ENCODE data around the gene ARHGAP15. TPM values are rescaled to one million over a fixed set of nuclear protein-coding genes. Genes with fewer than 3 reads are reported as not detected.

The ARHGAP15 gene
- total and polyA plus RNA-seq, 2 experiments from 2014 or later, result 0.26 TPM; not detected in 1

DNA sequence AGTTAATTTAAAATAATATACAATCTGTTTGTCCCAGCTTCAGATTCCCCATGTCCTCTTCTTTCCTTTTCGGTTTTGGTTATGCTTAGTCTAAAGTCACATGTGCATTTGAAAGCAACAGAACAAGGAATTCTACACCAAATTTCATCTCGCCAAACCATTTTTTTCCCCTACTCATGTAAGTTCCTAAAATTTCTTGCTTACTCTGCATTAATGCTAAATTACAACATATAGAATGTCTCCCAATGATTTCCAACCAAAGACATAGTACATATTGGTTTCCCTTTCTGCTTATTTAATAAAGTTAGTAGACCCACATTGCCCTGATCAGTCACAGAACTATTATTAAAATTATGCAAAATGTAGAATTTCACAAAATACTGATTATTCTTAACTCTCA lies 212.3 kb downstream of the ARHGAP15 start:
- TF ChIP-seq EZH2 (IDR thresholded peaks at IDR 0.05; ENCODE audit: low read depth, unreplicated experiment) (no peak), ZNF331 (CRISPR knock-in tag; IDR thresholded peaks at IDR 0.05; ENCODE audit: low read depth) (no peak), NANOG (IDR thresholded peaks at IDR 0.05; ENCODE audit: borderline replicate concordance) (no peak), EZH2phosphoT487 (IDR thresholded peaks at IDR 0.05; ENCODE audit: unreplicated experiment) (no peak), CREB1 (CRISPR knock-in tag; IDR thresholded peaks at IDR 0.05; ENCODE audit: low read depth) (no peak), JUNB (IDR thresholded peaks at IDR 0.05; ENCODE audit: unreplicated experiment) (no peak)
- TF ChIP-seq, protein P1, sequence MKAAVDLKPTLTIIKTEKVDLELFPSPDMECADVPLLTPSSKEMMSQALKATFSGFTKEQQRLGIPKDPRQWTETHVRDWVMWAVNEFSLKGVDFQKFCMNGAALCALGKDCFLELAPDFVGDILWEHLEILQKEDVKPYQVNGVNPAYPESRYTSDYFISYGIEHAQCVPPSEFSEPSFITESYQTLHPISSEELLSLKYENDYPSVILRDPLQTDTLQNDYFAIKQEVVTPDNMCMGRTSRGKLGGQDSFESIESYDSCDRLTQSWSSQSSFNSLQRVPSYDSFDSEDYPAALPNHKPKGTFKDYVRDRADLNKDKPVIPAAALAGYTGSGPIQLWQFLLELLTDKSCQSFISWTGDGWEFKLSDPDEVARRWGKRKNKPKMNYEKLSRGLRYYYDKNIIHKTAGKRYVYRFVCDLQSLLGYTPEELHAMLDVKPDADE (IDR thresholded peaks at IDR 0.05), result no peak
- TF ChIP-seq, protein P2, sequence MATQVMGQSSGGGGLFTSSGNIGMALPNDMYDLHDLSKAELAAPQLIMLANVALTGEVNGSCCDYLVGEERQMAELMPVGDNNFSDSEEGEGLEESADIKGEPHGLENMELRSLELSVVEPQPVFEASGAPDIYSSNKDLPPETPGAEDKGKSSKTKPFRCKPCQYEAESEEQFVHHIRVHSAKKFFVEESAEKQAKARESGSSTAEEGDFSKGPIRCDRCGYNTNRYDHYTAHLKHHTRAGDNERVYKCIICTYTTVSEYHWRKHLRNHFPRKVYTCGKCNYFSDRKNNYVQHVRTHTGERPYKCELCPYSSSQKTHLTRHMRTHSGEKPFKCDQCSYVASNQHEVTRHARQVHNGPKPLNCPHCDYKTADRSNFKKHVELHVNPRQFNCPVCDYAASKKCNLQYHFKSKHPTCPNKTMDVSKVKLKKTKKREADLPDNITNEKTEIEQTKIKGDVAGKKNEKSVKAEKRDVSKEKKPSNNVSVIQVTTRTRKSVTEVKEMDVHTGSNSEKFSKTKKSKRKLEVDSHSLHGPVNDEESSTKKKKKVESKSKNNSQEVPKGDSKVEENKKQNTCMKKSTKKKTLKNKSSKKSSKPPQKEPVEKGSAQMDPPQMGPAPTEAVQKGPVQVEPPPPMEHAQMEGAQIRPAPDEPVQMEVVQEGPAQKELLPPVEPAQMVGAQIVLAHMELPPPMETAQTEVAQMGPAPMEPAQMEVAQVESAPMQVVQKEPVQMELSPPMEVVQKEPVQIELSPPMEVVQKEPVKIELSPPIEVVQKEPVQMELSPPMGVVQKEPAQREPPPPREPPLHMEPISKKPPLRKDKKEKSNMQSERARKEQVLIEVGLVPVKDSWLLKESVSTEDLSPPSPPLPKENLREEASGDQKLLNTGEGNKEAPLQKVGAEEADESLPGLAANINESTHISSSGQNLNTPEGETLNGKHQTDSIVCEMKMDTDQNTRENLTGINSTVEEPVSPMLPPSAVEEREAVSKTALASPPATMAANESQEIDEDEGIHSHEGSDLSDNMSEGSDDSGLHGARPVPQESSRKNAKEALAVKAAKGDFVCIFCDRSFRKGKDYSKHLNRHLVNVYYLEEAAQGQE (IDR thresholded peaks at IDR 0.05; ENCODE audit: unreplicated experiment), result no peak
- TF ChIP-seq, protein P3, sequence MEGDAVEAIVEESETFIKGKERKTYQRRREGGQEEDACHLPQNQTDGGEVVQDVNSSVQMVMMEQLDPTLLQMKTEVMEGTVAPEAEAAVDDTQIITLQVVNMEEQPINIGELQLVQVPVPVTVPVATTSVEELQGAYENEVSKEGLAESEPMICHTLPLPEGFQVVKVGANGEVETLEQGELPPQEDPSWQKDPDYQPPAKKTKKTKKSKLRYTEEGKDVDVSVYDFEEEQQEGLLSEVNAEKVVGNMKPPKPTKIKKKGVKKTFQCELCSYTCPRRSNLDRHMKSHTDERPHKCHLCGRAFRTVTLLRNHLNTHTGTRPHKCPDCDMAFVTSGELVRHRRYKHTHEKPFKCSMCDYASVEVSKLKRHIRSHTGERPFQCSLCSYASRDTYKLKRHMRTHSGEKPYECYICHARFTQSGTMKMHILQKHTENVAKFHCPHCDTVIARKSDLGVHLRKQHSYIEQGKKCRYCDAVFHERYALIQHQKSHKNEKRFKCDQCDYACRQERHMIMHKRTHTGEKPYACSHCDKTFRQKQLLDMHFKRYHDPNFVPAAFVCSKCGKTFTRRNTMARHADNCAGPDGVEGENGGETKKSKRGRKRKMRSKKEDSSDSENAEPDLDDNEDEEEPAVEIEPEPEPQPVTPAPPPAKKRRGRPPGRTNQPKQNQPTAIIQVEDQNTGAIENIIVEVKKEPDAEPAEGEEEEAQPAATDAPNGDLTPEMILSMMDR (conservative IDR thresholded peaks at IDR 0.05; ENCODE audit: low read depth in 2 of 2), result no peak
- Histone ChIP-seq H3K9me2 (ENCODE audit: insufficient read depth) (no peaks in the 10 kb centered on the region), H3K4me3 (no peak overlapping the region), H3K36me3 (ENCODE audit: insufficient read depth) (no peaks in the 10 kb centered on the region), H4K20me1 (replicated peaks; ENCODE audit: insufficient read depth) (no peaks in the 10 kb centered on the region), H3K79me2 (replicated peaks; ENCODE audit: insufficient read depth) (no peaks in the 10 kb centered on the region), H3F3A (replicated peaks; ENCODE audit: low read depth) (no peaks in the 10 kb centered on the region), H3K4me2 (no peak overlapping the region), H3K27ac (ENCODE audit: low read depth) (no peak overlapping the region), H3K27me3 (ENCODE audit: insufficient read depth) (no peaks in the 10 kb centered on the region), H2AFZ (no peak overlapping the region), H3K4me1 (ENCODE audit: insufficient read depth) (peaks cover 24% of the 10 kb centered on the region)
- H3K27ac Mint-ChIP-seq, result peak overlapping the region; percentile 45; the same call in 1 of the 2 replicates
- no peak for ATAC-seq
- DNase-seq (ENCODE audit: low spot score), result no peak
- no peaks in the 10 kb centered on the region for H3K9me3 Mint-ChIP-seq
- H3K4me3 Mint-ChIP-seq, result no peak overlapping the region
- H3K36me3 Mint-ChIP-seq (ENCODE audit: low read depth), result no peaks in the 10 kb centered on the region
- H3K4me1 Mint-ChIP-seq, result peaks cover 42% of the 10 kb centered on the region
- no peaks in the 10 kb centered on the region for H3K27me3 Mint-ChIP-seq (ENCODE audit: insufficient read depth, low read depth, poor library complexity)

DNA sequence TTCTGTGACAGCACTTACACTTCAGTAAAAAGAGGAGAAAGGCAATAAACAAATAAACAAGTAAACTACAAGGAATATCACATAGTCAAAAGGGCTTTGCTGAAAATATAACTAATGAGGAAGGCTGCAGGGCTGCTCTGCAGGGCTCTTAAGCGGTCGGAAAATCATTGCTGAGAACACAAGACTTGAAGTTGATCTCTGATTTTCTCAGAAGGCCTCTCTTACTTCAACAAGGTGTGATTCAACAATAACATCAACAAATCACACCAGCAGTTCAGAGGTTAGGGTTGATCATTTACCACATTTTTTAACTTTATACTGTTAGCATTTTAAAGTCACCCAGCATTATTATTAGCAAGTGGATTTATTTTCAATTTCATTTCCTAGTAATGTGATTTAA lies 215.6 kb downstream of the ARHGAP15 start:
- H3K27ac Mint-ChIP-seq, result 0 out of 2 replicates have a peak overlapping the region, but pooled peaks have one; percentile 2
- H3K4me3 Mint-ChIP-seq, result no peak overlapping the region
- H3K27me3 Mint-ChIP-seq (ENCODE audit: insufficient read depth, low read depth, poor library complexity), result no peaks in the 10 kb centered on the region
- no peak overlapping the region for H2AFZ ChIP-seq
- H3K79me2 ChIP-seq (replicated peaks; ENCODE audit: insufficient read depth), result no peaks in the 10 kb centered on the region
- H3F3A ChIP-seq (replicated peaks; ENCODE audit: low read depth), result no peaks in the 10 kb centered on the region
- no peak overlapping the region for H3K27ac ChIP-seq (ENCODE audit: low read depth)
- H3K4me3 ChIP-seq, result no peak overlapping the region
- H3K4me2 ChIP-seq, result peak overlapping the region; percentile 15; the same call in 1 of the 2 replicates
- H3K9me3 Mint-ChIP-seq, result no peaks in the 10 kb centered on the region
- no peaks in the 10 kb centered on the region for H3K9me2 ChIP-seq (ENCODE audit: insufficient read depth)
- peaks cover 68% of the 10 kb centered on the region for H3K4me1 Mint-ChIP-seq
- no peaks in the 10 kb centered on the region for H4K20me1 ChIP-seq (replicated peaks; ENCODE audit: insufficient read depth)
- DNase-seq (ENCODE audit: low spot score) (no peak), ATAC-seq (no peak)
- H3K4me1 ChIP-seq (ENCODE audit: insufficient read depth), result peaks cover 47% of the 10 kb centered on the region
- no peaks in the 10 kb centered on the region for H3K36me3 ChIP-seq (ENCODE audit: insufficient read depth)
- no peaks in the 10 kb centered on the region for H3K36me3 Mint-ChIP-seq (ENCODE audit: low read depth)
- H3K27me3 ChIP-seq (ENCODE audit: insufficient read depth), result no peaks in the 10 kb centered on the region
- TF ChIP-seq STAT1 (IDR thresholded peaks at IDR 0.05; ENCODE audit: unreplicated experiment) (no peak), EZH2 (IDR thresholded peaks at IDR 0.05; ENCODE audit: low read depth, unreplicated experiment) (no peak)

All from GM23338 (cell line).